Erythroblast (primary cell): Measurements from ENCODE around the gene COP1.

Experiments
- GATA1 ChIP-seq: IDR thresholded peaks from 2 replicates; pipeline ENCODE4 v1.6.1; 2011; ENCODE audit warnings: low read depth, mild to moderate bottlenecking, control low read depth, low read length, moderate library complexity
- POLR2A ChIP-seq: IDR thresholded peaks from 2 replicates; pipeline ENCODE4 v1.6.1; 2011; ENCODE audit warnings: mild to moderate bottlenecking, low read length

DNA sequence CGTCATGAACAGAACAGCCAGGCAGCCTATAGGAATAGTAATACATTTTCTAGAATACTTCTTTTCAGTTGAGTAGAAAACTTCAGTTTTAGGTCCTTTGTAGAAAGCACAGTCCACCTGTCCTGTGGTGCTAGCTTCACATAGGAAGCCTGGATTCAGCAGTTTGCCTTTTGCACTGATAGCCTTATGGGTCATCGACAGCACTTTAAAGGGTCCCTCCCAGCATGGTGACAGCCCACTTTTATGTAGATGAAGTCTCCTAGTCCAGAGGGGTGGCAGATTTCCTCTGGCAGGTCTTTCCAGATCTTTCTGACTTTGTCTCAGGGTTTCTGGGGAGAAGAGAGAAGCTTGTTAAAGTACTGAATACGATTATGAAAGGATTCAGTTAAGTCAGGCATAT, 302.3 kb downstream of the COP1 start:
- no peak for TF ChIP-seq POLR2A
- TF ChIP-seq GATA1: no peak
